Stomach (tissue), 9 donors: ENCODE results near the gene MADCAM1. TPM values are rescaled to one million over a fixed set of nuclear protein-coding genes. Genes with fewer than 3 reads are reported as not detected.

Experiments used
- DNase-seq, 2 donors: peaks; one replicate each; pipeline versions ENCODE4 v3.0.0 to v3.0.0-alpha.2; 2013 to 2019
- H3K27ac ChIP-seq, 5 donors: fragments of 200-600 bp in 4 of 5; sonication (generic) in 4 of 5; one replicate each; pipeline ENCODE4 v1.5.1; 2013 to 2019; ENCODE audit warnings: mild to moderate bottlenecking in 1 of 5, moderate library complexity in 1 of 5
- H3K27me3 ChIP-seq, 3 donors: fragments of 200-600 bp; sonication (generic); one replicate each; pipeline ENCODE4 v1.5.1; 2017 to 2019; ENCODE audit warnings: mixed run types in 1 of 3
- H3K36me3 ChIP-seq, 4 donors: fragments of 200-600 bp; sonication (generic); 1 replicate in 3 of 4; 2 replicates in 1 of 4; pipeline ENCODE4 v1.5.1; 2016 to 2019
- H3K4me1 ChIP-seq, 4 donors: fragments of 200-600 bp; sonication (generic); one replicate each; pipeline ENCODE4 v1.5.1; 2016 to 2019
- H3K4me3 ChIP-seq, 4 donors: fragments of 200-600 bp; sonication (generic) in 3 of 4; one replicate each; pipeline ENCODE4 v1.5.1; 2016 to 2019; ENCODE audit warnings: mild to moderate bottlenecking in 1 of 4
- H3K9me3 ChIP-seq, 4 donors: fragments of 200-600 bp; sonication (generic); one replicate each; pipeline ENCODE4 v1.5.1; 2016 to 2019
- CTCF ChIP-seq, 7 experiments: fragments of 450-650 bp in 4 of 7; fragments of 200-600 bp in 3 of 7; sonication (generic) in 3 of 7; IDR thresholded peaks; one replicate each; pipeline ENCODE4 v1.5.1; 2016 to 2019; ENCODE audit warnings: antibody characterized with exemption in 7 of 7, control low read depth in 2 of 7, mild to moderate bottlenecking in 1 of 7
- EP300 ChIP-seq: sonication (generic); formaldehyde crosslinking; IDR thresholded peaks from one replicate; pipeline ENCODE4 v1.6.1; 2017; ENCODE audit warnings: antibody characterized with exemption
- POLR2A ChIP-seq, 4 donors: fragments of 450-650 bp; IDR thresholded peaks; one replicate each; pipeline ENCODE4 v1.6.1; 2016; ENCODE audit warnings: antibody characterized with exemption in 4 of 4, control low read depth in 2 of 4, mild to moderate bottlenecking in 1 of 4, moderate library complexity in 1 of 4
- POLR2AphosphoS5 ChIP-seq, 3 donors: sonication (generic); formaldehyde crosslinking; IDR thresholded peaks; one replicate each; pipeline ENCODE4 v1.6.1; 2016; ENCODE audit warnings: antibody characterized with exemption in 3 of 3
- WGBS, 5 donors: extraction: QIAGEN DNeasy Blood & Tissue Kit in 3 of 5; methylation state at CpG; one replicate each; pipeline versions ENCODE4 v1.1.5 to v1.1.7; 2013 to 2018; 5-methylcytosine and 5-hydroxymethylcytosine counted together
- intact Hi-C: fragments of 100-400 bp; cut with DNase I; formaldehyde crosslinking; loops from one replicate; pipeline ENCODE4 v1.15.1; 2023; ENCODE audit warnings: low total_unique reads
- polyA plus RNA-seq, 3 donors: library from polyadenylated mRNA; stranded (reverse); fragments of 200-250 nt; gene quantifications; one replicate each; pipeline ENCODE4 v1.2.3, GENCODE V29; 2013
- total RNA-seq, 5 donors: library from RNA; depleted of rRNA; stranded (reverse); fragments of >200 nt; gene quantifications; one replicate each; pipeline versions ENCODE4 v1.1.0 to v1.2.3, GENCODE V29; 2014 to 2016
- donor health status: healthy with polysubstance abuse.
- donor health status: Bipolar disorder and iron deficiency.
- donor health status: healthy.

MADCAM1 gene
- total and polyA plus RNA-seq, 8 donors, result 0.45 to 11.9 (median 2.3) TPM; not detected in 1

GRCh38 chr19:485583-486236, 10.6 kb upstream of the MADCAM1 start:
- WGBS, 5 donors, result 5 to 26% (median 14%) methylated on average over 16 to 23 of the region's 23 CpGs
- H3K36me3 ChIP-seq, result no peaks in the 10 kb centered on the region
- peak in 1 of 2 donors; percentile 63 for DNase-seq
- TF ChIP-seq POLR2A (IDR thresholded peaks at IDR 0.05) (no peak), CTCF (IDR thresholded peaks at IDR 0.05) (no peak), POLR2AphosphoS5 (IDR thresholded peaks at IDR 0.05) (no peak), EP300 (no peak)
- peaks cover 12 to 19% (median 16%) of the 10 kb centered on the region in 4 donors for H3K4me1 ChIP-seq
- H3K4me3 ChIP-seq, result no peak overlapping the region
- H3K27ac ChIP-seq, result no peak overlapping the region
- H3K9me3 ChIP-seq, result no peaks in the 10 kb centered on the region
- intact Hi-C loops, result no loop called here
- peaks cover 8 to 36% (median 14%) of the 10 kb centered on the region in 3 donors for H3K27me3 ChIP-seq

- H3K27me3 ChIP-seq, result peaks cover 8 to 32% (median 14%) of the 10 kb centered on the region in 3 donors
- H3K4me3 ChIP-seq, result peak overlapping the region; percentile 89 to 99 (median 90)
- intact Hi-C loops, result no loop called here
- WGBS, 5 donors, result 0 to 1% (median 1%) methylated on average over 52 to 114 of the region's 114 CpGs
- H3K36me3 ChIP-seq, result no peaks in the 10 kb centered on the region
- DNase-seq, result peak; percentile 96 to 99
- H3K27ac ChIP-seq, result peak overlapping the region; percentile 90 to 98 (median 95)
- H3K4me1 ChIP-seq, result peaks cover 12 to 19% (median 16%) of the 10 kb centered on the region in 4 donors
- no peaks in the 10 kb centered on the region for H3K9me3 ChIP-seq
- no peak for TF ChIP-seq CTCF (IDR thresholded peaks at IDR 0.05)
- TF ChIP-seq POLR2AphosphoS5 (IDR thresholded peaks at IDR 0.05), result peak; percentile 88 to 94 (median 88)
- peak in 1 of 4 donors; percentile 49 for TF ChIP-seq POLR2A (IDR thresholded peaks at IDR 0.05)
Measured at GRCh38 chr19:488505-489417, 7.5 kb upstream of the MADCAM1 start.

GRCh38 chr19:489418-490196, 6.7 kb upstream of the MADCAM1 start:
- H3K27ac ChIP-seq, result peak overlapping the region; percentile 90 to 98 (median 94)
- peaks cover 12 to 21% (median 20%) of the 10 kb centered on the region in 4 donors for H3K4me1 ChIP-seq
- H3K36me3 ChIP-seq, result no peaks in the 10 kb centered on the region
- no peaks in the 10 kb centered on the region for H3K9me3 ChIP-seq
- WGBS, 5 donors, result 19 to 41% (median 25%) methylated on average over 44 to 61 of the region's 61 CpGs
- TF ChIP-seq CTCF (IDR thresholded peaks at IDR 0.05), result no peak
- no peak for TF ChIP-seq POLR2AphosphoS5 (IDR thresholded peaks at IDR 0.05)
- peaks cover 8 to 33% (median 12%) of the 10 kb centered on the region in 3 donors for H3K27me3 ChIP-seq
- intact Hi-C loops, result no loop called here
- peak in 1 of 2 donors; percentile 73 for DNase-seq
- H3K4me3 ChIP-seq, result peak overlapping the region; percentile 89 to 99 (median 90)
